HG02588 (cell line): Measurements from ENCODE around the gene PLTP.

ENCODE experiments used
- ATAC-seq: cut with Tn5 transposase; IDR thresholded peaks from one replicate; pipeline ENCODE4 v1.9.1; 2021; ENCODE audit warnings: mild to moderate bottlenecking, moderate library complexity; ENCODE audit not compliant: unreplicated experiment

PLTP gene

DNA sequence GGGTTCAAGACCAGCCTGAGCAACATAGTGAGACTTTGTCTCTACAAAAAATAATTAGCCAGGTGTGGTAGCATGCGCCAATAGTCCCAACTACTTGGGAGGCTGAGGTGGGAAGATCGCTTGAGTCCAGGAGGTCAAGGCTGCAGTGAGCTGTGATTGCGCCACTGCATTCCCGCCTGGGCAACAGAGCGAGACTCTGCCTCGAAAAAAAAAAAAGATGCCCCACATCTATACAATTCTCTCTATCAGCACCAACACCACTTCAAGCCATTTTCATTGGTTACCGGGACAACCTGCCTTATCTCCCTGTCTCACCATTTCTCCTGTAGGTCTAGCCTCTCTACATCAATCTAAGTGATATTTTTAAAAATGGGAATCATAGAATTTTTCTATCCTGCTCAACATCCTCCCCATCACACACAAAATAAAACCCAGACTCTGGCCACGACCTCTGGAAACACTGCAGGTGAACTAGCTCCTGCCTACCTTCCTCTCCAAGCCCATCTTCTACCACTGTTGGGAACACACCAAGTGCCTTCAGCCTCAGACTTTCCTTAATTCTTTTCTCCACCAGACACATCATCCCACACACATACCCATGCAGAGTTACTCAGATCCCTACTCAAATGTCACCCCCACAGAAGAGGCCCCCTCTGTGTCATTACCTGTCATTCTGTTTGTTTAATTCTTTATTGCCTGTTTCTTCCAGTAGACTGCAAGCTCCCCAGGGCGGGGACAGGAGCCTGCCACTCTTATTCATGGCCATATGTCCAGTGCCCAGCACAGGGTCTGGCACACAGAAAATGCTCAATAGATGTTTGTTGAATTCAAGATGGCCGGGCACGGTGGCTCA lies 9.6 kb upstream of the PLTP start:
- ATAC-seq, result no peak

GRCh38 chr20:45920462-45921336 lies 8.7 kb upstream of the PLTP start:
- ATAC-seq, result no peak

DNA sequence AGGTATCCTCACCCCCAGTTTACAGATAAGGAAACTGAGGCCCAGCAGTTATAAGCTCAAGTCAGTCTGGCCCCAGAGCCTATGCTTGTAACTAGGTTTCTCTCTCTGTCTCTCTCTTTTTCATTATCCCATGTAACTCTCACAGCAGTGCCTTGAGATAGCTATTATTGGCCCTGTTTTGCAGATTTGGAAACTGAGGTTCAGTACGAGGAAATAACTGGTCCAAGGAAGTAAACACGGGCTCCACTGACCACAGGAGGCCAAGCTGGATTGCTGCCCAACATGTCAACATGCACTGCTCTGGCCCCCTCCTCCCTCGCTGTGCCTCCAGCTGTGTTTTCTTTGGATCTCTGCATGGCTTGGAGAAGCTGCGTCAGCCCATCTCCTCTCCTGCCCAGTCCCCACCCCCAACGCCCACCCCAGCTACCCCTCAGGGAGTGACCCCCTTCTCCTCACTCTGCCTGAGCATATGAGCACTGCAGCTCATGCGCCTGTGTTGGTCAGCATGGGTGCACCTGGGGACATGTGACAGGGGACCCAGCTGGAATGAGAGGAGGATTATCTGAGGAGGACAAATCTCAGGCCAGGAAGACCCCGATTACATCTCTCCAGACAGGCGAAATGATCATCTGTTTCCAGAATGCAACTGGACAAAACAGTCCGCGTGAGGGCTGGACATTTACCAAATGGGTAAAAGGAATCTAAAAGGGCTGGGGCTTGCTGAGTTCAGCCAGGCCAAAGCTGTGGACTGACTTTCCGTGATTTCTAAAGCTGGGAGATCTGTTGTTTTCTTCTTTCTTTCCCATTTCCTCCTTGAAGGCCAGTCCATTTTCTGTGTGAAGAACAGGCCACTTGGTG lies 7.8 kb upstream of the PLTP start:
- no peak for ATAC-seq

GRCh38 chr20:45918779-45919537 lies 7.0 kb upstream of the PLTP start:
- ATAC-seq, result no peak

DNA sequence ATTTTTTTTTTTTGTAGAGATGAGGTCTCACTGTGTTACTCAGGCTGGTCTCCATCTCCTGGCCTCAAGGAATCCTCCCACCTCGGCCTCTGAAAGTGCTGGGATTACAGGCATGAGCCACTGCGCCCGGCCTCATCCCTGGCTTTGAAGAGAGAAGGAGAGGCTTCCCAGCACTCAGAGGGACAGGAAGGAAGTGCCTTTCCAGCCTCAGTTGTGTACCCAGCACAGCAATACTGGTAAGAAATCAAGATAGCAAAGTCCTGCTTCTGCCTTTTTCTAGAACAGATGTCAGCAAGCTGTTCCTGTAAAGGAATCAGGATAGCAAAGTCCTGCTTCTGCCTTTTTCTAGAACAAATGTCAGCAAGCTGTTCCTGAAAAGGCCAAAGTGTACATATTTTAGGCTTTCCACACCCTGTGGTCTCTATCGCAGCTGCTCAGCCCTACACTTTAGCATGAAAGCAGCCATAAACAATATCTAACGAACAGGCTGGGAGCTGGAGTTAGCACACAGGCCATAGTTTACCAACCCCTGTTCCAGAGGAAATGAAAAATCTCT lies 6.3 kb upstream of the PLTP start:
- ATAC-seq, result no peak

- ATAC-seq, result no peak
Measured at GRCh38 chr20:45917790-45918141, 5.8 kb upstream of the PLTP start.

DNA sequence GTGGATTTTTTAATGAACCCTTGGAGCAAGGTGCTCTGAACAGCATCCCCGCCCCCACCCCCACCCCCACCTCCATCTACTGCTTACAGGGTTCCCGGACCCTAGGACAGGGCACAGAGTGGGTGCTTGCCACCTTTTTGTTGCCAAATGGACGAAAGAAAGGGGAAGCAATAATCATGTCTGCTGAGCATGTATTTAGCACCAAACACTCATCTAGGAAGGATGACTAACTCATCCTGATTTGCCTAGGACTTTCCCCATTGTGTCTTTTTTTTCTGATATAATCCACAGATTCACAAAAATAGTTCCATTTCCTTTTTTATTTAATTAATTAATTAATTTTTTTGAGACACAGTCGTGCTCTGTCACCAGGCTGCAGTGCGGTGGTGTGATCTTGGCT lies 1.2 kb upstream of the PLTP start:
- no peak for ATAC-seq

DNA sequence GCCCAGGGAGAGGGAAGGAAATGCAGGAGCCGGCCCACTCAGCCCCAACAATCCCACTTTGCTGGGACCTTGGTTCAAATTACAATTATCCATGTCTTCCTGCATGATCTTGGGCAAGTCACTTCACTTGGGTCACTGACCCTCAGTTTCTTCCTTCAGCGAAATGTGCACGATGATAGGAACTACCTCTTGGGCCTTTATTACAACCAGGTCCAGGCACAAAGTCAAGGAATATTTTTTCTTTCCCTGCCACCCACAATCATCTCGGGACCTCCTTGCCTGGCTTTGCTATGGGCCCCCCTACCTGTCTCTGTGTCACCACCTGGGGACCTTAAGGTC lies 358 bp upstream of the PLTP start:
- ATAC-seq, result no peak

- ATAC-seq, result peak; percentile 79
Measured at GRCh38 chr20:45910670-45911485, 1.1 kb downstream of the PLTP start.

- no peak for ATAC-seq
Measured at GRCh38 chr20:45909817-45910669, 1.9 kb downstream of the PLTP start.

- ATAC-seq, result no peak
Measured at GRCh38 chr20:45909336-45909808, 2.6 kb downstream of the PLTP start.

GRCh38 chr20:45908084-45908483 lies 3.9 kb downstream of the PLTP start:
- no peak for ATAC-seq

DNA sequence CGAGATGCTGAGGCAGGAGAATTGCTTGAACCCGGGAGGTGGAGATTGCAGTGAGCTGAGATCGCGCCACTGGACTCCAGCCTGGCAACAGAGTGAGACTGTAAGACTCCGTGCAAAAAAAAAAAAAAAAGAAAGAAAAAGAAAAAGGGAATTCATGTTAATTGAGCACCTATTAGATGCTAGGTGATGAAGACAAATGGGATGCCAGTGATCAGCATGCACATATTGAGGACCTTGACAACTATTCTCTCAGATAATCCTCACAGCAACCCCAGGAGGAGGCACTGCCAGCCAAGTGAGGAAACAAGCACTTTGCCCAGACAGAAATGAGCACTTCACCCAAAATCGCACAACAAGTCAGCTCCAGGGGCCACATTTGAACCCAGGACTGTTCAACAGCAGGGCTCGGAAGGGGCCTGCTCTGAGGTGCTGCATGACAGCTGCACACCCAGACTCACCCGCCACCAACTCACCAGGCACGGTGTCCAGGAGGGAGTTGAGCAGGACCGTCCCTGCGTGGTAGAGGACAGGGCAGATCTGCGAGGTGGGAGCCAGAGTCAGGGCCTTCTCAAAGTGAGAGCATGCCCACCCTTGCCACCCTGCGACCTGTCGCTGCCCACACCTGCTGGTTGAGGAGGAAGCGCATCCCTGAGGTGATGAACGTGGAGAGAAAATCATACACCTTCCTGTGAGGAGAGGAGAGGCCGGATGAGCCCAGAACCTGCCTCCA lies 4.6 kb downstream of the PLTP start:
- no peak for ATAC-seq

- ATAC-seq, result no peak
Measured at GRCh38 chr20:45905505-45906079, 6.4 kb downstream of the PLTP start.

DNA sequence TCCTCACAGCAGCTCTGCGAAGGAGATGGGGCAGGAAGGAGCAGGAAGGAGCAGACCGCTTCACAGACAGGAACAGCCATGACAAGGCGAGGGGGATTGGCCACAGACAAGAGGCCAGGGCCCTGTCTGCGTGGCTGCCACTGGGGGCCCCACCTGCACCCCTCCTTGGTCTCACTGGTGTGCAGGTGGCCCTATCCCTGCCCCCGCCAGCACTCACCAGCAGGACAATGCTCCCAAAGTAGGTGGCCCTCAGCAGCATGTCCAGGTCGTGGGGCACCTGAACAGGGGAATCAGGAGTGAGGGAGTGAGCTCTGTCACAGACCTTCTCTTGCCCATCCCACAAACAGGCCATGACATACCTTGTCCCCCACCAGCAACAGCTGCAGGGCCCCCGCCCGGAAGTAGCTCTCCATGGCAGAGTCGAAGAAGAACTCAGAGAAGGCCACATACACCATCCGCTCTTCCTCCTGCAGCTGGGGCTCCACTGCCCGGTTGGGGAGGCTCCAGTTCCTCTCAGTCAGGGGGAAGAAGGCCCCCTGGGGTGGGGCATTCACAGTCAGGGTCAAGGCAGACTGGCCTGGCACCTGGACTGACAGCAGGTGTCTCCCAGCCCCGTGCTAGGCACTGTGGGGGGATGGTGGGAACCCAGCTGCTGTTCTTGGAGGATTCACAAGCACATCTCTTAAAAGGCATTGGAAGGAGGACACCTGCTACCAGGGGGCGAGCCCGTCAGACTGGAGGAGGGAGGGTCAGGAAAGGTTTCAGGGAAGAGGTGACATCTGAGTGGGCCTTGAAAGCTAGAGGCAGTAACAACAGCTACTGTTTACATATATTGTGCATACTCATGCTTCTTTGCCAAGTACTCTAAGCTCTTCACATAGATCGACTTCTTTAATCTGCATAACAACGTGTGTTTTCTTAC lies 7.1 kb downstream of the PLTP start:
- ATAC-seq, result no peak

DNA sequence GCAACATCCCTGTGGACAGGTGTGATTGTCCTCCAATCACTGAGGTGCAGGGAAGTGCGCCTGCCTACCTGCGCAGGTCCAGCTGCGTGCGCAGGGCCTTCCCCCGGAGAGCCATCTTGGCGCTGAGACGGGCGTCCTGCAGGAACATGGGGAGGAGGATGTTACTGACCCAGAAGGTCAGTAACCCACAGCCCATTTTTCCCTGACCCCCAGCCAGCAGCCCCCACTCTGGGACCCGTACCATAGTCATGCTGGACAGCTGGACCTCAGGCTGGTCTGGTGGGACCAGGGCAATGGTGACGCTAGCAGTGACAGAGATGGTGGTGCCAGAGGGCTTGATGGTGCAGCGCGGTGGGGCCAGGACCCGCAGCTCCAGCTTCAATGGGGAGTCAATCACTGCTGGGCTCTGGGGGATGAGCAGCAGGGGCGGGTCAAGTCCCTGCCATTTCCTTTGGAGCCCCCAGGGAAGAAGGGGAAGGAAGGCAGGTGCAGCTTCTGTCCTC lies 9.7 kb downstream of the PLTP start:
- no peak for ATAC-seq
